ENCODE data around the gene SH2D6. TPM values are rescaled to one million over a fixed set of nuclear protein-coding genes. Genes with fewer than 3 reads are reported as not detected.
A peak's percentile ranks its signal among the peaks of the same experiment; 100 is the strongest.

Gene SH2D6
- polyA plus RNA-seq, 4 donors = 0.24 to 0.62 (median 0.56) TPM

GRCh38 chr2:85420536-85421259 is 2.2 kb downstream of the SH2D6 start:
- DNase-seq (ENCODE audit: low read depth in 4 of 4, low spot score in 3 of 4) = peak in 2 of 4 donors; percentile 79 to 86

- DNase-seq (ENCODE audit: low read depth in 4 of 4, low spot score in 3 of 4) = no peak
These were observed 3.0 kb downstream of the SH2D6 start for GRCh38 chr2:85421260-85422071.

GRCh38 chr2:85422072-85422457 is 3.6 kb downstream of the SH2D6 start:
- DNase-seq (ENCODE audit: low read depth in 4 of 4, low spot score in 3 of 4) = no peak

- DNase-seq (ENCODE audit: low read depth in 4 of 4, low spot score in 3 of 4) = no peak
These were observed 5.0 kb downstream of the SH2D6 start for GRCh38 chr2:85423525-85423924.

GRCh38 chr2:85425588-85425987 is 7.1 kb downstream of the SH2D6 start:
- no peak for DNase-seq (ENCODE audit: low read depth in 4 of 4, low spot score in 3 of 4)

DNA sequence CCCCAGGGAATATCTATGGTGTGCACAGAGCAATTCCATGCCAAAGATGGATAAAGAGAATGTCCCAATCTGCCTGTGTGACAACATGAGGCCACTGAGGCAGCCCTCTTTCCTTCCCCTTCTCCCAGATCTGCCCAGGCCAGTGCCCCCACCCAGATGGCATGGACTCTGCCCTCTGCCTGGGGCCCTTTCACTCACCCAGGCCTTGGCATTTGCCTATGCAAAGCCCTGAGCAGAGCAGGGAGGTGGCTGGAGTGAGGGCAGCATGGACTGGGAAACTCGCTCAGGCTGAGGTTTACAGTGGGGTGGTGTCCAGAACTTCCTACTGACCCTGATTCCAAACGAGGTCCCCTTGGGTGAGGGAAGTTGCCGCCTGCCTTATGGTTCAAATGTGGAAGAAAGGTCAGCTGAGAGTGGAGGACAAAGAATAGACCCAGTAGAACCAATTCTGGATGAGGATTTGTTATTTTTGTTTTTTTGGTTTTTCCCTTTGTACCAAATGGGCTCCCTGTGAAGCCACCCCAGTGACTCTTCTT is 8.9 kb downstream of the SH2D6 start:
- no peak for DNase-seq (ENCODE audit: low read depth in 4 of 4, low spot score in 3 of 4)

GRCh38 chr2:85428343-85428881 is 9.9 kb downstream of the SH2D6 start:
- DNase-seq (ENCODE audit: low read depth in 4 of 4, low spot score in 3 of 4) = no peak

- DNase-seq (ENCODE audit: low read depth in 4 of 4, low spot score in 3 of 4) = no peak
These were observed 10.9 kb downstream of the SH2D6 start for GRCh38 chr2:85429213-85429923.

- no peak for DNase-seq (ENCODE audit: low read depth in 4 of 4, low spot score in 3 of 4)
These were observed 11.4 kb downstream of the SH2D6 start for GRCh38 chr2:85429924-85430289.

DNA sequence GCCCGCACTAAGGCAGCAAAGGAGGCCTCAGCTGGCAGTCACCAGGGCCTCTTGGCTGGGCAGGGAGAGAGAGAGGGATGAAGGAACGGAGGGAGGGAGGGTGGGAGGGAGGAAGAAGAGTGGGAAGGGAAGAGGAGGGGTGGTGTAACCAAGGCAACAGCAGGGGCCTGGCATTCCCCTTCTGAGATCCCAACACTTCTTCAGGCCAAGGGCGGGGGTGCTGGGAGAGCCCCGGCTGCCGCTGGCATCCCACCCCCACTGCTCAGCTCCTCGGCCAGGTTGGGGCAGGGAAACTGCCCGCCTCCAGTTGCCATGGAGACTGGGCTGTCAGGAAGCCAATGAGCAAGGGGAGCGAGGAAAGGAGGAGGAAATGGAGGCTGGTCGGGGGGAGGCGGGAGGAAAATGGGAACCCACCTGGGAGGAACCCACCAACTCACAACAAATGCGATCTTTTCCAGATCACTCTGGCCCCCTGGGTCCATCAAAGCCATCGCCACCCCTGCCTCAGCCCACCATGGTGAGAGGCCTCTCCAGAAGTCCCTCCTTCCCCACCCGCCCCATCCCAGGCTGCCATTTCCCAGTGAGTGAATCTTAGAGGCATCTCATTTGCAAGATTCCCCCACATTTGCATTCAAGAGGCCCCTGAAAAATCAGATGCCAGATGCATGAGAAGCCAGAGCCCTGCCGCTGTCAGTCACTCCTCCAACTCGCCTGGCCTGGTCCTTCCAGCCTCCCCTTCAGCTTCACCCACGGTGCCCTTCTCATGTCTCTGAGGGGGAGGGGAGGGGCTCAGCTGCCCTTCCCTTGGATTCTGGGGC is 12.4 kb downstream of the SH2D6 start:
- no peak for DNase-seq (ENCODE audit: low read depth in 4 of 4, low spot score in 3 of 4)

DNA sequence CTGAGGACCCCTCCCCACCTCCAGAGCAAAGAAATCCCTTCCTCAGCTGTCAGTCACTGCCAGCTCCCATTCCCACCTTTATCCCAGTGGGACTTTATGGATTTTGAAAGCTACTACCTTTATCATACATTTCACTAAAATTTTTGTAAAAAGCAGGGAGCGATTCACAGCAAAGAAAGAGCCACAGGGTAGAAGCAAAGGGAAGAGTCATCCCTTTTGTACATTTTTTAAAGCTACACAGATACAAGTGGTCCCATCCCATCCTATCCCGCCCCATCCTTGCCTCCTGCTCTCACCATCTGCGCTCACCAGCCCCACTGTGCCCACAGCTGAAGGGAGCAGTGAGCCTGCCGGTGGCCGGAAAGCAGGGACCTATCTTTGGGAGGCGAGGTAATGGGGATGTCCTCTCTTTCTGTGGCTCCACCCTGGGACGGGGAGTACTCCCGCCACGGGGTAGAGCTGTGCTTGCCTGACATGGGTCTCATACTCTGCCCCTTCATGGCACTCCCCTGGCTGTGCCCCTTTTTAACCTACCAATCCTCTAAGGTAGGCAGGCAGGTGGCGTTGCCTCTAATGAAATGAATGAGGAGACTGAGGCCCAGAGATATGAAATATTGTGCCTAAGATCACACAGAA is 13.2 kb downstream of the SH2D6 start:
- DNase-seq (ENCODE audit: low read depth in 4 of 4, low spot score in 3 of 4) = no peak

GRCh38 chr2:85433511-85434089 is 15.1 kb downstream of the SH2D6 start:
- DNase-seq (ENCODE audit: low read depth in 4 of 4, low spot score in 3 of 4) = no peak

- no peak for DNase-seq (ENCODE audit: low read depth in 4 of 4, low spot score in 3 of 4)
These were observed 16.2 kb downstream of the SH2D6 start for GRCh38 chr2:85434696-85435095.

GRCh38 chr2:85435220-85435958 is 16.9 kb downstream of the SH2D6 start:
- no peak for DNase-seq (ENCODE audit: low read depth in 4 of 4, low spot score in 3 of 4)

- DNase-seq (ENCODE audit: low read depth in 4 of 4, low spot score in 3 of 4) = no peak
These were observed 17.7 kb downstream of the SH2D6 start for GRCh38 chr2:85435981-85436835.

DNA sequence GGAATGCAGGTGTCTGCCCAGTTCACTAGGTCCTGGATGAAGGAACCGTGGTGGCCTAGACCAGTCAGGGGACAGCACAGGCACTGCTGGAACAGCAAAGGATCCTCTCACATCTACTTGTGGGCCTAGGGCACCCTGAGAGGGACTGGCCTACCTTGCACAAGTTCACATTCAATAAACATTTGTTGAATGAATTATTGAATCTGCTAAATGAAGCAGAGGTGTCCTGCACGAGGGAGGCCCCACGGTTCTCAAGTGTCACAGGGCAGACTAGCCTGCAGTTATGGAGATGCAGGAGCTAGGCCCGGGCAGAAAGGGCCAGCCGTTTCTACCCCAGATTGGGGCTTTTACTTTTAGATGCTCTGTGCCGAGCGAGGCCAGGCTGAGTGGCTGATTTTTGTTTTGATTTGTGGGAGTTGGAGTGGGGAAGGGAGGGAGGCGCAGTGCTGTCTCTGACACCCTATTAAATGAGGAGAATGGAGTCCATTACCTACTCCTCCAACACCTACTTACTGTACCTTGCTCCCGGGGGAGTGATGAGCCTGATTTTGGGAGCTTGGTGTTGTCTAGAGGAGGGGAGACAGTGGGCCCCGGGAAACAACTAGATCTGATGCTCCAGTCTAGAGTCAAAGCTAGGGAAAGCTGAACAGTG is 18.4 kb downstream of the SH2D6 start:
- no peak for DNase-seq (ENCODE audit: low read depth in 4 of 4, low spot score in 3 of 4)
